Stomach (tissue), 4 donors: ENCODE results near the gene TRA2B.

Experiments used
- CTCF ChIP-seq, 7 experiments: fragments of 450-650 bp in 4 of 7; fragments of 200-600 bp in 3 of 7; sonication (generic) in 3 of 7; IDR thresholded peaks; one replicate each; pipeline ENCODE4 v1.5.1; 2016 to 2019; ENCODE audit warnings: antibody characterized with exemption in 7 of 7, control low read depth in 2 of 7, mild to moderate bottlenecking in 1 of 7
- EP300 ChIP-seq: sonication (generic); formaldehyde crosslinking; IDR thresholded peaks from one replicate; pipeline ENCODE4 v1.6.1; 2017; ENCODE audit warnings: antibody characterized with exemption

GRCh38 chr3:185959609-185960521, 22.1 kb upstream of the TRA2B start:
- TF ChIP-seq CTCF (IDR thresholded peaks at IDR 0.05) (no peak), EP300 (no peak)
